ENCODE measurements around the gene SLC22A23.

- TF ChIP-seq SUZ12 (IDR thresholded peaks at IDR 0.05) = no peak
- no peak for TF ChIP-seq BHLHE40 (IDR thresholded peaks at IDR 0.05; ENCODE audit: borderline replicate concordance)
- no peak for TF ChIP-seq ELF4 (IDR thresholded peaks at IDR 0.05)
- TF ChIP-seq FOXM1 (IDR thresholded peaks at IDR 0.05; ENCODE audit: borderline replicate concordance) = no peak
- TF ChIP-seq SP1 (IDR thresholded peaks at IDR 0.05) = no peak
- TF ChIP-seq FOXK2 (IDR thresholded peaks at IDR 0.05) = no peak
- TF ChIP-seq LEF1 (IDR thresholded peaks at IDR 0.05; ENCODE audit: borderline replicate concordance) = no peak
- no peak for TF ChIP-seq NFRKB (IDR thresholded peaks at IDR 0.05)
- TF ChIP-seq FOXA1 (IDR thresholded peaks at IDR 0.05) = no peak
- TF ChIP-seq, protein P1, sequence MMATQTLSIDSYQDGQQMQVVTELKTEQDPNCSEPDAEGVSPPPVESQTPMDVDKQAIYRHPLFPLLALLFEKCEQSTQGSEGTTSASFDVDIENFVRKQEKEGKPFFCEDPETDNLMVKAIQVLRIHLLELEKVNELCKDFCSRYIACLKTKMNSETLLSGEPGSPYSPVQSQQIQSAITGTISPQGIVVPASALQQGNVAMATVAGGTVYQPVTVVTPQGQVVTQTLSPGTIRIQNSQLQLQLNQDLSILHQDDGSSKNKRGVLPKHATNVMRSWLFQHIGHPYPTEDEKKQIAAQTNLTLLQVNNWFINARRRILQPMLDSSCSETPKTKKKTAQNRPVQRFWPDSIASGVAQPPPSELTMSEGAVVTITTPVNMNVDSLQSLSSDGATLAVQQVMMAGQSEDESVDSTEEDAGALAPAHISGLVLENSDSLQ (IDR thresholded peaks at IDR 0.05) = no peak
- TF ChIP-seq ZNF384 (IDR thresholded peaks at IDR 0.05) = no peak
- no peak for TF ChIP-seq HDGF (IDR thresholded peaks at IDR 0.05; ENCODE audit: borderline replicate concordance)
- no peak for TF ChIP-seq TARDBP (IDR thresholded peaks at IDR 0.05)
- no peak for TF ChIP-seq L3MBTL2 (conservative IDR thresholded peaks at IDR 0.05)
Observed at GRCh38 chr6:3326981-3327380, 129.9 kb downstream of the SLC22A23 start.

Measured in HEK293T (cell line).